HG03571 (cell line): Measurements from ENCODE around the gene OR9K2.
"Not testable (repeated sequence)": the region's sequence is repeated elsewhere in the genome, so short reads cannot be mapped to it uniquely, and the experiment has no call there.

Experiments
- ATAC-seq: cut with Tn5 transposase; IDR thresholded peaks from one replicate; pipeline ENCODE4 v1.9.1; 2021; ENCODE audit not compliant: unreplicated experiment

Gene OR9K2

GRCh38 chr12:55126106-55126505 lies at the start of gene OR9K2:
OR9K2 (plus strand) TSS chr12:55126406; CDS start chr12:55129835, 3,429 bp downstream.
- no peak for ATAC-seq

- no peak for ATAC-seq
Observed at GRCh38 chr12:55092579-55092978, 33.6 kb upstream of the OR9K2 start.

DNA sequence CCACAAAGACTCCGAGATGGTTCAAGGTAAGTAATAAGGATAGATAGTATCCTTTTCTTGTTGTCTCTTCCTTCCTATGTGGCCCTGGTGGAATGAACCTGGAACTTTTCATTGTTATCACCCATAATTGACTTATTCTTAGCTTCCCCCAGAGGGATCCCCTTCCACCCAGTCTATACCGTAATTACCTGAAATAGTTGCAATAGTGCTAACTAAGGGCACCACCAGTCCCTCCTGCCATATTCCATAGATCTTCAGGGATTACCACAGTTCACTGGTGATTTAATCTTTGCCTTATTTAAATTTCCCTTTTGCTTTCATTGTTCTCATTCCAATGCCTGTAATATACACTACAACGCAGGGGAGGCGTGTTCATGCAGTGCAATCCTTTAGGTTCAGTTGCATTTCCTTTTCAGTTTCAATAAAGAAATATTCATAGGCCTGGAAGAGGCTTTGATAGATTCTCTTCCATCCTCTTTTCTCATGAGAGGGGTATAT lies 13.8 kb upstream of the OR9K2 start:
- ATAC-seq, result no peak

DNA sequence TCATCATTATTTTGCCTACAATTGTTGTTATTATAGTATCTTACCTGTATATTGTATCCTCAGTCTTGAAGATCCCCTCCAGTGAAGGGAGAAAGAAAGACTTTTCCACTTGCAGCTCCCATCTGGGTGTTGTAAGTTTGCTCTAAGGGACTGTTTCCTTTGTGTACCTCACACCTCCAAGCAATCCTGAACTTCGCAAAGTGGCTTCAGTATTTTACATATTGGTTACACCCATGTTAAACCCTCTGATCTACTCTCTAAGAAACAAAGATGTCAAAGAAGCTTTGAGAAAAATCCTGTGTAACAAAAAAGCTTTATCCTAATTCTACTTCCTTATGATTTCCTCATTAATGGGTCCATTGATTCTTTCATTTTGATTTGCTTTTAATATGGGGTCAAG lies 10.1 kb upstream of the OR9K2 start:
- no peak for ATAC-seq

- ATAC-seq, result no peak
Observed at GRCh38 chr12:55132816-55133215, 6.6 kb downstream of the OR9K2 start.

DNA sequence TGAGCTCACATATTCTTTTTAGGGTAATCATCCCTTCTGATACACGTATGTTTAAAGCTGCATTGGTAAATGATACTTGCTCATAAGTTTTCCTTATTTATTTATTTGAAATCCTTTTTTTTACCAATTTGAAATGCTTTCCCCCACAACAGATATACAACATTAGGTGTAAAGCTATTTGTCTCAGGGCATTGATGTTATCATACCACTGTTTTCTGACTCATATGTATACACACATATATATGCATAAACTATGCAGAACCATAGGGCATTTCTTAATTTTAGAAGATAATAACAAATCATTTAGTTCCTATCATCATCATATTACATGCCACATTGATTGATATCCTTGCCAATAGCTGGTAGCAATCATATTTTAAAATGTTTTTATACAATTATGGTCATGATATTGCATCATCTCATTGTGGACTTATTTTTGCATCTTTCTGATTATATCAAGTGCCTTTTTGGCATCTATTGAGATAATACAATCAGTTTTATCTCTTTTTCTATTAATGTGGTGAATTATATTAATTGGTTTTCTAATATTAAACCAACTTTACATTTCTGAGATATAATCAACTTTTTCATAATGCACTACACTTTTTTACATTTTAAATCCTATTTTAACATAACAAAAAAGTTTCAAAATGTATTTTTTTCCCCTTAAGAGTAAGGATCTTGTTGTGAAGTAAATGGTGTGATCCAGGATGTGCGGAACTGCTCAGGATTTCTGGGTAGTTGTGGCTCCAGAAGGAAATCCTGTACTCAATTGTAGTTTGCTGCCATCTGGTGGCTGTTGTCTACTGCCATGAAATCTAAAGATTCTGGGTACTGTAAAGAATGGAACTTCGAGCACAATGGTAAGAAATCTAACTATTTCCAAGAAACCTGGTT lies 16.7 kb downstream of the OR9K2 start:
- no peak for ATAC-seq

DNA sequence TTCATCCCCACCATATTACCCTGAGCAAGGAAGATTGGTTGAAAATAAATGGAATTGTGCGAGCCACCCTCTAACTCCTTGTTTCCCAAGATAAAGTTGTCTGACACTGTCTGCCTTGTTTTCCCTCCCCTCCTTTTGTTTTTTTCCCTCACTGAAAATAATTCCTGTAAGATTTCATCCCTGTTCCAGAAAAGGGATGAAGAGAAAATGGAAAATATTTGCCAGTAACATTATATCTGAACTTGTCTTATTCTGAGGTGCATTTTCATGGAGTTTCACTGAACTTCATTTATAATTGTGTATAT lies 17.3 kb downstream of the OR9K2 start:
- ATAC-seq, result no peak

- not testable (repeated sequence) for ATAC-seq
Observed at GRCh38 chr12:55167010-55167640, 40.9 kb downstream of the OR9K2 start.

GRCh38 chr12:55171445-55171844 lies 45.2 kb downstream of the OR9K2 start:
- no peak for ATAC-seq

DNA sequence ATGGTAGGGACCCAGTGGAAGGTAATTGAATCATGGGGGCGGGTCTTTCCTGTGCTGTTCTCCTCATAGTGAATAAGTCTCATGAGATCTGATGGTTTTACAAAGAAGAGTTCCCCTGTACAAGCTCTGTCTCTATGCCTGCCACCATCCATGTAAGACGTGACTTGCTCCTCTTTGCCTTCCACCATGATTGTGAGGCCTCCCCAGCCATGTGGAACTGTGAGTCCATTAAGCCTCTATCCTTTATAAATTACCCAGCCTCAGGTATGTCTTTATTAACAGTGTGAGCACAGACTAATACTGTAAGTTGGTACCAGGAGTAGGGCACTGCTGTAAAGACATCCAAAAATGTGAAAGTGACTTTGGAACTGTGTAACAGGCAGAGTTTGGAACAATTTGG lies 45.6 kb downstream of the OR9K2 start:
- not testable (repeated sequence) for ATAC-seq

DNA sequence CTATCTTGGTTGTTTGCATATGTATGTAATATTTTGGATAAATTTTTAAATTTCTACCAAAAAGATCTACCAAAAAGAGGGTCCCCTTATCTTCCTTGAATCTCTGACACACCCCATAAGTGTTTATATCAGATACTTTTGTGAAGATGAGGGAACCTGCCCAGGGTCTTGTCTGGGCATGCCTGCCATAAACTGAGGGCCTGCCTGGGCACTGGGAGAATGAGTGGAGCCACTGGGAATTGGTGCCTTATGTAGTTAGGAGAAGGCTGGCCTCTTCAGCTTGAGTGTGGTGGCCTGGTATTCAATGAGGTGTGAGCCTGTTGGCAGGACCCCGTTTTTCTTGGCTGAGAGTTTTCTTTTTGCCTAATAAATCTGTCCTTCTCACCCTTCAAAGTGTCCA lies 46.5 kb downstream of the OR9K2 start:
- ATAC-seq, result no peak

DNA sequence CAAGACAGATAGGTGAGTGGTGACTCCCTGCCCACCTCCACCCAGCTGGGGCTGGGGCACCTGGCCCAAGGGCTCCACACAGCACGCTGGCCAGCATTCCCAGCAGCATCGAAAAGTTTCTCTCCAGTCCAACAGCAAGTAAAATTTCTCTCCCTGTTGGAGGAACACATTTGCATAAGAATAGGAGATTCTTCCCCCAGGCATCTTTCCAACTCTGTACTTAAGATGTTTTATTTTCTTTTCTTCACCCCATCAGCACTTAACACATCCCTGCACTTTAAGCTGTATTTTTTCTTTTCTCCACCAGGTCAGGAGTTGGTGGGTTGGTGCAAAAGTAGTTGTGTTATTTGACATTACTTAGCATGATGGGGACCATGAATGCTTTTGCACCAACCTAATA lies 47.2 kb downstream of the OR9K2 start:
- no peak for ATAC-seq
